HepG2 (cell line): ENCODE measurements around the gene NRP1. TPM values are rescaled to one million over a fixed set of nuclear protein-coding genes. Genes with fewer than 3 reads are reported as not detected.
A peak's percentile ranks its signal among the peaks of the same experiment; 100 is the strongest.

Experiments
- EZH2 ChIP-seq: conservative IDR thresholded peaks from 2 replicates; pipeline ENCODE4 v1.6.1; 2012; ENCODE audit warnings: mild to moderate bottlenecking, low read depth, low read length, moderate library complexity
- HDAC1 ChIP-seq: sonication (generic); formaldehyde crosslinking; IDR thresholded peaks from 2 replicates; pipeline ENCODE4 v1.5.1; 2020; ENCODE audit warnings: mild to moderate bottlenecking, missing genetic modification reagents
- KLF11 ChIP-seq: IDR thresholded peaks from 2 replicates; pipeline ENCODE4 v1.6.1; 2016; ENCODE audit warnings: missing compliant biosample characterization
- KLF15 ChIP-seq: sonication (generic); formaldehyde crosslinking; IDR thresholded peaks from 2 replicates; pipeline ENCODE4 v1.8.1; 2023; ENCODE audit warnings: borderline replicate concordance, mild to moderate bottlenecking, inconsistent platforms, missing genetic modification reagents, mixed read lengths
- KLF16 ChIP-seq, 2 experiments: sonication (generic) in 1 of 2; formaldehyde crosslinking in 1 of 2; IDR thresholded peaks; 2 replicates each; pipeline versions ENCODE4 v1.6.1 to v1.8.0; 2016 to 2023; ENCODE audit warnings: missing genetic modification reagents in 2 of 2, missing compliant biosample characterization in 1 of 2
- MED1 ChIP-seq: sonication (generic); formaldehyde crosslinking; IDR thresholded peaks from 2 replicates; pipeline ENCODE4 v1.4.0; 2020; ENCODE audit warnings: missing genetic modification reagents
- MIXL1 ChIP-seq: IDR thresholded peaks from 2 replicates; pipeline ENCODE4 v1.6.1; 2016
- NFE2L2 ChIP-seq: fragments of 150-350 bp; IDR thresholded peaks from 2 replicates; pipeline ENCODE4 v1.6.1; 2014; ENCODE audit warnings: low read length
- NFYC ChIP-seq: IDR thresholded peaks from 2 replicates; pipeline ENCODE4 v1.6.1; 2016; ENCODE audit warnings: missing genetic modification reagents, missing compliant biosample characterization
- SMAD9 ChIP-seq: sonication (generic); formaldehyde crosslinking; IDR thresholded peaks from 2 replicates; pipeline ENCODE4 v1.5.1; 2020; ENCODE audit warnings: mild to moderate bottlenecking, missing genetic modification reagents
- SPEN ChIP-seq: sonication (generic); formaldehyde crosslinking; IDR thresholded peaks from 2 replicates; pipeline ENCODE4 v1.5.1; 2020; ENCODE audit warnings: low read depth, mild to moderate bottlenecking, missing genetic modification reagents
- SRF ChIP-seq: IDR thresholded peaks from 2 replicates; pipeline ENCODE4 v1.6.1; 2011; ENCODE audit warnings: mild to moderate bottlenecking, low read depth, low read length, moderate library complexity
- SRY ChIP-seq: sonication (generic); formaldehyde crosslinking; IDR thresholded peaks from 2 replicates; pipeline ENCODE4 v1.8.0; 2022; ENCODE audit warnings: mild to moderate bottlenecking, missing genetic modification reagents
- TAF15 ChIP-seq: fragments of 200-400 bp; formaldehyde crosslinking; IDR thresholded peaks from one replicate; pipeline ENCODE4 v1.6.1; 2018; ENCODE audit warnings: mild to moderate bottlenecking, low read depth, low read length; ENCODE audit not compliant: poor library complexity, severe bottlenecking
- TBX2 ChIP-seq: sonication (generic); formaldehyde crosslinking; IDR thresholded peaks from 2 replicates; pipeline ENCODE4 v1.5.0; 2020; ENCODE audit warnings: missing genetic modification reagents, mild to moderate bottlenecking, borderline replicate concordance
- TFDP1 ChIP-seq: IDR thresholded peaks from 2 replicates; pipeline ENCODE4 v1.6.1; 2016; ENCODE audit warnings: missing compliant biosample characterization, missing genetic modification reagents, borderline replicate concordance
- TP53 ChIP-seq: sonication (generic); formaldehyde crosslinking; conservative IDR thresholded peaks from 2 replicates; pipeline ENCODE4 v1.4.0; 2020; ENCODE audit warnings: missing genetic modification reagents
- ZNF142 ChIP-seq: sonication (generic); formaldehyde crosslinking; IDR thresholded peaks from 2 replicates; pipeline ENCODE4 v1.4.0; 2020; ENCODE audit warnings: missing genetic modification reagents
- ZNF230 ChIP-seq: sonication (generic); formaldehyde crosslinking; IDR thresholded peaks from 2 replicates; pipeline ENCODE4 v1.4.0; 2020; ENCODE audit warnings: mild to moderate bottlenecking, missing genetic modification reagents
- ZNF253 ChIP-seq: sonication (generic); formaldehyde crosslinking; IDR thresholded peaks from 2 replicates; pipeline ENCODE4 v1.8.0; 2022; ENCODE audit warnings: mild to moderate bottlenecking, missing genetic modification reagents, borderline replicate concordance
- ZNF350 ChIP-seq: sonication (generic); formaldehyde crosslinking; IDR thresholded peaks from 2 replicates; pipeline ENCODE4 v1.4.0; 2020; ENCODE audit warnings: mild to moderate bottlenecking, low read depth, missing genetic modification reagents, borderline replicate concordance
- ZNF546 ChIP-seq: sonication (generic); formaldehyde crosslinking; conservative IDR thresholded peaks from 2 replicates; pipeline ENCODE4 v1.8.1; 2023; ENCODE audit warnings: mild to moderate bottlenecking, missing genetic modification reagents
- ZNF777 ChIP-seq: sonication (generic); formaldehyde crosslinking; IDR thresholded peaks from 2 replicates; pipeline ENCODE4 v1.4.0; 2020; ENCODE audit warnings: missing genetic modification reagents
- polyA plus RNA-seq, 8 experiments: library from polyadenylated mRNA; depleted of rRNA in 3 of 8; stranded (reverse) in 7 of 8; unstranded in 1 of 8; fragments of >200 nt; fragmentation: Illumina TruSeq in 4 of 8; extraction: Trizol in 4 of 8; gene quantifications; 2 replicates each; pipeline versions ENCODE4 v1.2.1 to v1.2.3, GENCODE V29; 2011 to 2016; ENCODE audit warnings: low read depth in 4 of 8, missing spikeins in 1 of 8, mixed read lengths in 1 of 8; ENCODE audit not compliant: insufficient read depth in 1 of 8
- total RNA-seq, 5 experiments: library from RNA; depleted of rRNA; stranded (reverse); fragments of >200 nt; fragmentation: Illumina TruSeq; extraction: Trizol; gene quantifications; 2 replicates each; pipeline ENCODE4 v1.2.3, GENCODE V29; 2016; ENCODE audit warnings: low read depth in 1 of 5

The NRP1 gene
- total and polyA plus RNA-seq, 2 of the 13 experiments (the other 11 are each of a cell fraction or from before 2014, with no cell fraction given) = 5.3 to 5.8 TPM

- TF ChIP-seq NFYC (CRISPR knock-in tag) (peak; percentile 65; the same call in 1 of the 2 replicates), KLF11 (CRISPR knock-in tag) (peak; percentile 42; the same call in 1 of the 2 replicates), ZNF777 (CRISPR knock-in tag) (no peak), SRY (CRISPR knock-in tag) (no peak), TBX2 (peak; percentile 97), KLF15 (CRISPR knock-in tag) (no peak), SRF (no peak), TP53 (CRISPR knock-in tag) (no peak), KLF16 (CRISPR knock-in tag; IDR thresholded peaks at IDR 0.05) (peak in 1 of 2 experiments; percentile 96; a peak in 2 of 4 replicates), ZNF350 (CRISPR knock-in tag) (no peak), SPEN (CRISPR knock-in tag) (no peak), MIXL1 (peak; percentile 100), SMAD9 (no peak), TFDP1 (CRISPR knock-in tag) (no peak; the same call in 1 of the 2 replicates), ZNF230 (0 out of 2 replicates have a peak, but pooled peaks have one; percentile 31), EZH2 (no peak), HDAC1 (CRISPR knock-in tag) (peak; percentile 83; the same call in 1 of the 2 replicates), ZNF142 (no peak), ZNF546 (no peak), MED1 (CRISPR knock-in tag) (peak; percentile 94), TAF15 (no peak), ZNF253 (CRISPR knock-in tag) (no peak), NFE2L2 (no peak)
Observed at GRCh38 chr10:33155720-33156638, 178.5 kb downstream of the NRP1 start (continued).
